UCSD-AML1 (cell line): ENCODE data around the gene PHF1.

ENCODE experiments used
- DNase-seq: peaks from one replicate; lab custom pipeline; 2025; ENCODE audit not compliant: unreplicated experiment; lab: John Stamatoyannopoulos, UW

The PHF1 gene

DNA sequence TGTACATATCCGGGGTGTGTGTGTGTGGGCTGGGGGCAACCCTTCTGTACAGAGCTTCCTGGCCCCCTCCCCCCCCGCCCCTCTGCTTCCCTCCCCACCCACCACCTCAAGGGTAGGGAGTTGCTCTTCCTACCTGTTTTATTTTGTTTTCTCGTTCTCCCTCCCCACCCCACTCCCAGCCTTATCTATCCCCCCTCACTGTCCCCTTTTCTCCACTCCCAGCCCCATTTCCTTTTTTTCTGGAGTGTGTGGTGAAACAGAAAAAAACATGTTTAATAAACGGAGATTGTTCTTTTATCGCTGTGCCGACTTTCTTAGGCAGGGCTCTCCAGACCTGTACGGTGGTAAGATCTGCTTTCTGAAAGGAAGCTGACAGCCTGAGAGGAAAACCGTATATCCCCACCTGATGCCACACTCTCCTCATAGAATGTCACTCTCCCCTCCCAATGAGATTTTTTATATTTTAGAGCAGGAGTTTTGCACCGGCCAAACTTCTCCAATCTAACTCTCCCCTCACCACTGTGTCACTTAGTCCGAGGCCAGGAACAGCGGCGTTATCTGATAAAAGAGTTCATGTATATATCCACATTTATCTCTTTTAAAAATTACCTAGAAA lies 42.7 kb downstream of the PHF1 start:
- DNase-seq, result no peak

DNA sequence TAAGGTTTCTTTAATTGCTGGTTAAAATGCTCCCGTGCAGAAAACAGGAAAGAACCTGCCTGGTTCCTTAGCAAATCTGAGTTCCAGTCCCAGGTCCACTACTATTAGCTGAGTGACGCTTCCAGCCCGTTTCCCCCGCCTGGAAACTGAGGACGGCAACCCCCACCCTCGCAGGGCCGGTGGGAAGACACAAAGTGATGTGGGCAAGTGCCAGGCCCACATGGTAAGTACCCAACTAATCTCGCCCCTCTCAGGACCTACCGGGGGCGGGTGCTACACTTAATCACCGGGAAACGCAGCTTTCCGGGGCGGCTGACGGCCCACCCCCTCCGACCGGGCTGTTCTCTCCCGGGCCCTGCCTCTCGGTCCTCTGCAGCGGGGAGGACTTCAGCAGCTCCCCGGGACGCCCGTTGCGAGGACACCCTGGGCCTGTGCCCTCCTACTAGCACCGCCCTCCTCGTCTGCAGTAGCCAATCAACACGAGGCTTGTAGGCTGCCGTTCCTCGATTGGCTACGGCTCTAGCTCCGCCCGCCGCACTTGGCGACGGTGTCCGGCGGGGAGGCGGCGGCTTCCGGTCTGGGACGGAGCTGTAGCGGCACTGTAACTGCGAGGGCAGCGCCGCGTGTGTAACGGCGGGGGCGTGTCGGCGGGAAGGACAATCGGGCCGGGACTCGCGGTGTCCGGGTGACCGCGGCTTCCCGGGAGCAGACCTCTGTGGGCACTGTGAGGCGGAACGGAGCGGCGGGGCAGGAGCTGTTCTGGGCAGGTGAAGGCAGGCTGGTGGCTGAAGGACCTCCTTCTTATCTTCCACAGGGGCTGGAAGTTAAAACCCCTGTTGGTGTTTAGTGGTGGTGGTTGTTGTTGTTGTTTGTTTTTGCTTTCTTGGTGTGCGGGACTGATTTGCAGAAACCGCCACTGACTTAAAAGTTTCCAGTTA lies 43.5 kb downstream of the PHF1 start, which contains the start of gene ZBTB9:
TSS of gene ZBTB9 (plus strand) at position 568 of the 938 bp plus-strand sequence. CDS start 525 bp downstream, outside the sequence.
- peak; percentile 95 for DNase-seq

DNA sequence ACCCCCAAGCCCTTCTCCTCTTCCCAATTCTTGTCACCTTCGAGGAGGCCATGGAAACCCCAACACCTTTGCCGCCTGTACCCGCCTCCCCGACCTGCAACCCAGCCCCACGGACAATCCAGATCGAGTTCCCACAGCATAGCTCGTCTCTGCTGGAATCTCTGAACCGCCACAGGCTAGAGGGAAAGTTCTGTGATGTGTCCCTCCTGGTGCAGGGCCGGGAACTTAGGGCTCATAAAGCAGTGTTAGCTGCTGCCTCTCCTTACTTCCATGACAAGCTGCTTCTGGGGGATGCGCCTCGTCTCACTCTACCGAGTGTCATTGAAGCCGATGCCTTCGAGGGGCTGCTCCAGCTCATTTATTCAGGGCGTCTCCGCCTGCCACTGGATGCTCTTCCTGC lies 44.2 kb downstream of the PHF1 start:
- DNase-seq, result no peak

DNA sequence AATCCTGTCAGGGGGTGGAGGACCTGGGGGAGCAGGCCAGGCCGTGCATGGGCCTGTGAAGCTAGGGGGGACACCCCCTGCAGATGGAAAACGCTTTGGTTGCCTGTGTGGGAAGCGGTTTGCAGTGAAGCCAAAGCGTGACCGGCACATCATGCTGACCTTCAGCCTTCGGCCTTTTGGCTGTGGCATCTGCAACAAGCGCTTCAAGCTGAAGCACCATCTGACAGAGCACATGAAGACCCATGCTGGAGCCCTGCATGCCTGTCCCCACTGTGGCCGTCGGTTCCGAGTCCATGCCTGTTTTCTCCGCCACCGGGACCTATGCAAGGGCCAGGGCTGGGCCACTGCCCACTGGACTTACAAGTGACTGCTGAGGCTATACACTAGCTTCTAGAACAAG lies 45.3 kb downstream of the PHF1 start:
- DNase-seq, result no peak

DNA sequence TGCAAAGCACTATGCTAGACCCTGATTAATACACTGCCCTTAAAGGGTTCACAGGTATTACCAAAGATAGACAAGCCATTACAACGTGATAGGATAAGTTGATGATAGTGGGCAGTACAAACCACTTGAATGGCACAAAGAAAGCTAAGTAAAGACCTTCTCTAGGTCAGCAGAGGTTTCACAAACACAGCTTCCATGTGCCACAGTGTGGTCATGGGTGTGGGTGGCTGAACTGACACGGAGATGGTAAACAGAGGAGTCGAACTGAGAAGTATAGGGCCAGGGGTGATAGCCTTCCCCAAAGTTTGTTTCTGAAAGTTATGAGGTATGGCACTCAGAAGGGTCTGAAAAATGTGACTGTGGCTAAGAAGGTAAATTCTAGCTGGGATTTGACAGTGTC lies 47.9 kb downstream of the PHF1 start:
- DNase-seq, result no peak

DNA sequence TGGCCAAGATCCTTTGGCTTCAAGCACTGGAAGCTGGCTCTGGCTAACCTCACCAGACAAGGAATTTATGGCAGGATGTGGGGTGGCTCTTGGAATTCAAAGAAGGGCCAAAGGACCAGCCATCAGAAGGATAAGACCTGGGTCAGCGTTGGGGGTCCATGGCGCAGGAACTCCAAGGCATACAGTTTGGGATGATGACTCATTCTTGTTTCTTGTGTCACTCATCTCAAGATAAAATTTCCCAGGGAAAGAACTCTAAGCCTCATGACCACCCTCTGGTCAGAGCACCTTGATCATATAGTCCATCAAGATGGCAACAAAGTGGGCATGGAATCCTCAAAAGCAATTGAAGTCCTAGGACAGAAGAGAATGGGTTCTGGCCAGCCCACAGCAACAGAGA lies 48.4 kb downstream of the PHF1 start:
- DNase-seq, result no peak
